NCI-H446 (cell line): ENCODE data around the gene EZH2.
A peak's percentile ranks its signal among the peaks of the same experiment; 100 is the strongest.

Experiments used
- DNase-seq, 2 experiments: peaks; one replicate each; lab custom pipeline; 2025; lab: John Stamatoyannopoulos, UW

Gene EZH2

DNA sequence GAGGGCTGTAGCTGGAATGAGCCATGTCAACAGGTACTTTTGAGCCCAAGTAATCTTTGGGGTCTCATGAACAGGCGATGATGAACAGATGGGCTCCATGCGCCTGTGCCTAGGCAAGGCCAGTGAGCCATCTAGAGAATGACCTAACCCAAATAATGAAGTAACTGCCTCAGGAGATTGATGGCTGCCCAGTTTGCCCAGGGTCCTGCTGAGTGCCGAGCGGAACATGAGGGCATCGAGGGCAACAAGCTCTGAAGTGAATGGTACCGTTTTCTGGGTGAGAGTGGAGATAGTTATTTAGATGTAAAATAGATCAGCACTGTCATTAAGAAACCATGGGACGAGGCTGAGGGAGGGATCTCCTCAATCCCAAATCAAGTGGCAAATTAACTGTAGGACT is 77.9 kb downstream of the EZH2 start:
- no peak for DNase-seq

DNA sequence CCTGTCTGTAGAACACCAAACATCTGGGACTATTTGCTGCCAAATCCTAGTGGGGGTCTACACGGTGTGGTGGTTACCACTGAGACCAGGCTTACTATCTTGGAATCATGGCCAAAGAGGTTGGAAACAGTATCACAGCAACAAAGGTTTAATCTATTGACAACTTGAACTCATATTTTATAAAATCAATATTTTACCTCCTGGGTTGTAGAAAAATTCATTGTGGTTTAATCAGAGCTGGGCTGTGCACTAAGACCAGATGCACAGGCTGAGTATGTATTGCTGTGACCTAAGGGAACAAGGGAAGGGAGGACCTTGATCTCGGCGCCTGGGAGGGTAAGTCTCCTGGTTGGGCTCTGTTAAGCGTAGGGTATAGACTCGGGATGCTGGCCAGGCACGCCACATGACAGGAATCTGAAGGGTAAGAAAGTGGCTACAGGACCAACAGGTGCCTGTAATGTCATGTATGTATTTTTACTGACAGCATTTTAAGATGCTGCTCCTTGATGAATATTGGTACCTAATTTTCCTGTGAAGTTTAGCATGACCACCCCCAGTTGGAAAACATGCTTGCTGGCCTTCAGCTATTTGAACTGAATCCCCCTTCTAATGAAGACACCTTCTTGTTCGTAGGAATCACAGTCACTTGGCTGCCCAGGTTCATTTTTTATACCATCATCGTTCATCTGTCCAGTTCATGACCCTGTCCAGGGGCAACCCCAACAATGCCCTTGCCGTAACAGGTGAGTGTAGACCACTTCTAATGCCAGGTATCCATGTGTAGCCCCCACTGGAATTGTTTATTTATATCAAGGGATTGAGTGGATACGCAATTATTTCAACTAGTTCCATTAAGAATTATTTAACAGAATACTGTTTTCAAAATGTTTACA is 79.5 kb downstream of the EZH2 start:
- DNase-seq, result no peak

DNA sequence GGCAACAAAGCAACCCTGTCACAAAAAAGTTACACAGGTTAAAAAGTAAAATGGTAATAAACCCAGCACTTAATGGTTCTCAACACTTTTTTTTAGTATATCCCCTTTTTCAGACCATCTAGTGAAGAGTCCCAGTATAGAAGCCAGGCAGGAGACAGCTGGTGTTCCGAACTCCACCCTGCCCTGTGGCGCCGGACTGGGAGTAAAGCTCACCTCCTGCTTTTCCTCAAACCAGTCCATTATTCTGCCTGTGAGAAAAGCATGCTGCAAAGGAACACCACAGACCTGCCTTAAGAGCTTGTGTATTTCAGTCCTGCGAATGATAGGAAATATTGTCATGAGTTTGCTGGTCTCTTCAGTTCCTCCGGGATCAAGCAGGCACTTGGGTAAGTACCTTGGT is 81.0 kb downstream of the EZH2 start:
- no peak for DNase-seq

DNA sequence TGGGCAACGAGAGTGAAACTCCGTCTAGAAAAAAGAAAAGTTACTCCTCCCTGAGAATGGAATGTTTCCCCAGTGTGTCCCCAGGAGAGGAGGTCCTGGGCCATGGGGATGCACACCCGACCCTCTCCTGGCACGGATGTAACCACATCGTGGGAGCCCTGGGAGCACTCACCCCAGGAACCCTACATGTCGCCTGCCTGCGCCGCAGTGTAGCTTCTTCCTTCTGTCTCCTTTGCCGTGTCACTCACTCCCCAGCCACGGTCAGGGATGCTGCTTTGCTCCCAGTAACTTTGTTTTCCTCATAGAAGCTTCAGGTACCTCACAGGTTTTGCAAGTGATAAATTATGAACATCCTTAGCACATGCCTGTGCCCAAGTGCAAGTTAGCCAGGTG is 82.0 kb downstream of the EZH2 start:
- no peak for DNase-seq

DNA sequence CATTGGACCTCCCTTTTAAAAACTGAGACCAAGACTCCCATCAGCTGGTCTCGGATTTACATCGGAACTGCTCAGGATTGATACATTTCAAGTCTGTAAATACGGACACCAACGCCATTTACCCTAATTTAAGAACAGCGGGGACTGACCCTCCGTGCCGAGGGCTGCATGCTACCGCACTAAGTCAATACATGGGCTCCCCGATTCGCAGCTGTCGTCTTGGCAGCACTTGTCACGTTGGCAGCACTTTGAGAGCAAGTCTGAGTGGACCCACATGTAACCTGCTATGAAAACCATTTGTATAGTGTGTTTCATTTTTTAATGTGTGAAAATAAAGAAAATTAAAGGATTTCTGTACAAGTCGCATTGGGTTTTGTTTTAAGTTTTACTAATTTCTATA is 83.4 kb downstream of the EZH2 start:
- DNase-seq, result no peak

DNA sequence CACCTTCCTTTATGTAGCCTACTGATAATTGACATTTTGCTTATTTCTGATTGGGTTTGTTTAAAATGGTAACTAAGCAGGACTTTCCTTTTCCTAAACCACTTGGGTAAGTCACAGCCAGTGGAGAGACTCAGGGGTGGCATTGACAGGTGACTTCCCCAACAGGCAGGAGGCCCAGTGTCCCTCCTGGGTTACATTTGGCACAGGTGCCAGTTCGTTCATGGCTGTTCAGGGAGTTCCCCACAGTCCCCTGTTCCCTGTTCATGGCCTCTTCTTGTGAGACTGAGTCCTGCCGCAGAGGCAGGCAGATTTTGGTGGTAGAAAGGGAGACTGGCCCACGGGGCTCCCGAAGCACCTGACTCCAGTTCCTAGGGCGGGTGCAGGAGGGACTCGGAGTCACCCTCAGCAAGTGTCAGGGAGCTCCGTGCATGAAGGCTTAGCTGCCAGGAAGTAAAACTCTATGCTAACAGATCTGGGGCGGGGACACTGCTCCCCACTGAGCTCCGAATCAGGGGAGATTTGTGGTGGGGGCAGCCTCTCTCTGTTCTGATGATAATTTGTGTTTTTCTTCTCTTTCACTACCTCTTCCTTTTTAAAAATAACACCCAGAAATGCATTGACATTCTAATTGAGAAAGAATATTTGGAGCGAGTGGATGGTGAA is 84.1 kb downstream of the EZH2 start:
- no peak for DNase-seq

DNA sequence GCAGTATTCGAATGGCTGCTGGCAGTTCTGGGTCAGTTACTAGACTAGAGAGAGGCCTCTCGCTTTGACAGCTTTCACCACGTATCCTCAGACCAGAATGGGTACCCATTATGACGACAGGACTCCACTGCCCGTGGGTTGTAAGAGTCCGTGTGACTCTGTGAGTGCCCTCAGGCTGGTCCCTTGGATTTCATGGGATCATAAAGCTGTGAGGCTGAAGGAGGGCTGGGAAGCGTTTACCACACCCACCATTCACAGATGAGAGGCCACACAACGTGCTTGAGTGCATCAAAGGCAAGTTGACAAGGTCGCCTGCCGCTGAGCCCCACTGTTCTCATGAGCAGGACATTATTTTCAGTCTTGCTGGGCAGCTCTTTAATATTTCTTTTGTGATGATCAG is 87.2 kb downstream of the EZH2 start:
- no peak for DNase-seq

DNA sequence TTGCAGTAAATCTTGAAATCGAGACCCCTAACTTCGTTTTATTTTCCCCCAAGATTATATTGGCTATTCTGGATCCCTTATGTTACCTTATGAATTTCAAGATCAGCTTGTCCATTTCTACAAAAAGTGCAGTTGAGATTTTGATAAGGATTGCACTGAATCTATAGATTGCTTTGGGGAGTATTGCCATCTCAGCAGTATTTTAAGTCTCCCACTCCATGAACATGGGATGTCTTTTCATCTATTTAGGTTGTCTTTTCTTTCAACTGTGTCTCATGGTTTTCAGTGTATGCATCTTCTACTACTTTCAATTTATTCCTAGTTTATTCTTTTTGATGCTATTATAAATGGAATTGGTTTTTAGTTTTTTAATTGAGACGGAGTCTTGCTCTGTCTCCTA is 89.6 kb downstream of the EZH2 start:
- no peak for DNase-seq

DNA sequence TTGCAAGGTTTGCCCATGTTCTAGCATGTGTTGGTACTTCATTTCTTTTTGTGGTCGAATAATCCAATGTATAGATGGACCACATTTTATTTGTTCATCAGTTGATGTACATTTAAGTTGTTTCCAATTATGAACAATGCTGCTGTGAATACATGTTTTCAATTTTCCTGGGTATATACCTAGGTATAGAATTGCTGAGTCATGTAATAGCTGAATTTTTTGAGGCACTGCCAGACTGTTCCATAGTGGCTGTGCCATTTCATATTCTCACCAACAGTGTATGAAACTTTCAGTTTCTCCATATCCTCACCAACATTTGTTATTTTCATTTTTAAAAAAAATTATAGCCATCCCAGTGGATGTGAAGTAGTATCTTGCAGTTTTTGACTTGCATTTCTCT is 90.5 kb downstream of the EZH2 start:
- no peak for DNase-seq

DNA sequence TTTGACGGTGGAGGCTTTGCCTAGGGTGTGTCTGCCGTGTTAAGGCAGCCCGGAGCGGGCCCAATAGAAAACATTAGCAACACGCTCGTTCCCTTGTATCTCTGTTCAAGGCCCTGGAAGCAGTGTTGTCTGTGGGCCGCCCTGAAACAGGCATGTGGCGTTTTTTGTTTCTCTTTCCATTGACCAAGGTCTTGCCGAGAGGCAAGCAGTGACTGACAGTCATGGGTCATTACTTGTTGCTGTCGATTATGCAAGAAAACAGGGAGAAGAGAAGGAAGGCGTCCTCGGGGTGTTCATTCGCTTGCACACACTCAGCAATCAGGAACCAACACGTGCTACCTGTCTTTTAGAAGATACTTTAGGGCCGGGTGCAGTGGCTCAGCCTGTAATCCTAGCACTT is 92.5 kb downstream of the EZH2 start:
- no peak for DNase-seq

DNA sequence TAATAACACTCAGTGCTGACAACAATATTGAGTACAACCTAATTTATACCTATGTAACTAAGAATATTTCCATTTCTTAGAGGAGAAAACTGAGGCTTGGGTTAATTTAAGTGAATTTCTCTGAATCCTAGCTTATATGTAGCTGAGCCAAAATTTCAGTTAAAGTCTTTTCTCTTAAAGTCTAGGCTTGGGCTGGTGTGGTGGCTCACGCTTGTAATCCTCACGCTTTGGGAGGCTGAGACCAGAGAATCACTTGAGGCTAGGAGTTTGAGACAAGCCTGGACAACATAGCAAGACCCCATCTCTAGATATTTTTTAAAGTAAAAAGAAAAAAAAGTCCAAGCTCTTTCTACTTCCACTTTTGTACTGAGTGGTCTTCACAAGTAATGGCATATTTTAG is 93.2 kb downstream of the EZH2 start:
- no peak for DNase-seq

DNA sequence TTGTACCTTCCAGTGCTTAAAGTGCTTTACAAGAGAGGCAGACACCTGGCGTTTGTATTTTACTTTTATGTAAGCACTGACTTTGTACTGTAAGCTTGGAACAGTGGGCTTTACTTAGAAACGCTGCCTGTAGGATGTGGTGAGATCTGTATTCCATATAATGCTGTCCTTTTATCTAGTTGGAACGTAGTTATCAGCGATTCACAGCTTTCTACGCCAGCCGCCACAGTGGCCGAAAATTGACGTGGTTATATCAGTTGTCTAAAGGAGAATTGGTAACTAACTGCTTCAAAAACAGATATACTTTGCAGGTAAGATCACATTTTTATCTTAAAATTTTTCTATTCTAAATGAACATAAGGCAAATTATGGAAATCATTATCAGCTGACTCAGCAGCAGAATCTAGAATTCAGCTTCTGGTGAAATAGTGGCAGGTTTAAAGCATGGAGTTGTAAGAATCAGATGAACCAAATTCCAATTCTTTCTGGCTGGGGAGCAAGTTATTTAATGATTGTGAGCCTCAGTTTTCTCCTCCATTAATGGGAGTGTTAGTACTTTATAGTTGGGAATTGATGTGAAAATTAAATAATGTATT is 93.9 kb downstream of the EZH2 start:
- DNase-seq, result no peak

DNA sequence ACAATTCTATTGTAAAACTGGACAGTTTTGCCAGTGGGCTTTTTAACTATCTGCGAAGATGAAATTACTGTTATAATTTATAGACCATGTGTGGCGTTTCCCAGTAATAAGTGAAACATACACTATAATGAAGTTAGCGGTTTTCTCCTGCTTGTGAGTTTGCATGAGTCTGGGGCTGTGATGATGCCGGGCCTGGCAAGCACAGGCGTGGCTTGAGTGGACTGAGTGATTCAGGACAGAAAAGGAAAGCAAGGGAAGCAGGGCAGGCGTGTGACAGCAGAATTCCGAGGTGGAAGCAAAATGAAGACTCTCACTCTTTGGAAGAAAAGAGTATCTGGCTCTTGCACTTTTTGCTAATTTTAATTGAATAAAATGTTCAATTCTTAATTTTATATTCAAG is 94.9 kb downstream of the EZH2 start:
- DNase-seq, result no peak

DNA sequence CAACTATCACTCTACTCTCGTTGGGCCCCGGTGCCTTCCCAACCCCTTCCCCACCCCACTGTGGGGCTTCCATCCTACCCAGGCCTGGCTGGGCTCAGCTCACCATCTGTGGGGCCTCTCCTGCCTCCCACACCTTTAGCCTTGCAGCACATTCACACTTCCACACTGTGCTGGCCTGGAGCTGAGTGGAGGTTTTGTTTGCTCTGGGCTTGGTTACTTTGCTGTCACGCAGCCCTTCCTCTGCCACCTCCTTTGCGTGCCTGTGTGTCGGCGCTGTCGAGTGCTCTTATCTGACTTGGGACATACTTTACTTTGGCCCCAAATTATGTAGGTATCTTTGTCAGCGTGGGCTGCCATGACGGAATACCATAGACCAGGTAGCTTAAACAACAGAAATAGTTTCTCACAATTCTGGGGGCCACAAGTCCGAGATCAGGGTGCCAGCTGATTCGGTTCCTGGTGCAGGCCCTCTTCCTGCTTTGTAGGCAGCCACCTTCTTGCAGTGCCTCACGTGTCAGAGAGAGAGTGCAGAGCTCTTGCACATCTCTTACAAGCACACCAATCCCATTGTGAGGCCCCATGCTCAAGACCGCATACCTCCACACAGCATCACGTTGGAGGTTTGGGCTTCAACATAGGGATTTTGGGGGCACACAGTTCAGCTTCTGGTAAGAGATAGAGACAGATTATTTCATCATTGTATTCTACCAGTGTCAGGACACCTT is 96.4 kb downstream of the EZH2 start:
- DNase-seq, result no peak

DNA sequence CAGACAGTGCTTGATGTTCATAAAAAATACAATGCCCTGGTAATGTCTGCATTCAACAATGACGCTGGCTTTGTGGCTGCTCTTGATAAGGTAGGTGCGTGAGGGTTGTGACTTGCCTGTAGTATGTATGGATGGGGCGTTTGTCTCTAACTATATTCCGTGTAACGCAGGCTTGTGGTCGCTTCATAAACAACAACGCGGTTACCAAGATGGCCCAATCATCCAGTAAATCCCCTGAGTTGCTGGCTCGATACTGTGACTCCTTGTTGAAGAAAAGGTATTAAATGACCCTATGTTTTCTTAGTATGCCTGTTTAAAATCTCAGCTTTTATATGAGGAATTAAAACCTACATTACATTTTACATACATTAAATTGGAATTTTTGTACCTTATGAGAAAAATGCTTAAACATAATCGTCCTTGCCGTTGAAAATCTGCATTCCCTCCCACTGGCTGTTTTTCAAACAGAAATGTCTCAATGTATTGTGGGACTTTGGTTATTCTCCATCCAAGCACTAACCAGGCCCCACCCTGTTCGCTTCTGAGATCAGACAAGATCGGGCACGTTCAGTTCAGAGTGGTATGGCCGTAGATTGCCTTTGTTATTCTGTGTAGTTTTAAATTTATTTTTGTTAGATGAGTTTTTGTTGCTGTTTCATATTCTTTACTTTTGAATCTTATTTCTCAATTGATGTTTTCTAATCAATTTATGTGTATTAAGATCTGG is 100.1 kb downstream of the EZH2 start:
- no peak for DNase-seq

DNA sequence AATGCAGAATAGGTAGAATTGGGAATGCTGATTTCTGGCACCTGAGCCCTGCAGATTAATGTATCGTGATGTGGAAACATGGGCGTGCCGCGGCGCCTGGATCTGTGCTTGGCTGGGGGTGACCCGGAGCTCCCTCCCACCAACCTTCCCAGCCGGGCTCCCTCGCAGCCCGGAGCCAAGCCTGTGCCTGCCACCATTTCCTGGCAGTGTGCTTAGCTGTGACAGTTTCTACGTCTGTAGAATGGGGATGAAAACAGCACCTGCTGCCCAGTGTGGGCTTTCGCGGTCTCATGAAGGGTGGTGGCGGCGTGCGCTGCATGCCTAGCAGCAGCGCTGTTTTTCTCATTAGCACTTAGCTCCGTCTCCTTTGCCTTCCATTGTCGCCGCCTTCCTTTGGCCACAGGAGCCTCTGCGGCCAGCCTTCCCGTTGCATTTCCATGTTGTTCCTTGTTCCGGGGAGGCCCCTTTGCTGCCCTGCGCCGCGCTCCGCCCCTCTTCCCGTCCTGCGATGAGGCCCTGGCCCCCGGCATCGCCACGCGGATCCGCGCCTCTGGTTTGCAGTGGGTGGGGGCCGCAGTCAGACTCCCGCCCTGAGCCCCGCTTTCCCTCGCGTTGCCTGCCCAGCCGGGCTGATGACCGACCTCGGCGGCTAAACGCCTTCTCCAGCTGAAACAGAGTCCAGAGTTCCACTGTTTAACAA is 101.2 kb downstream of the EZH2 start:
- no peak for DNase-seq

DNA sequence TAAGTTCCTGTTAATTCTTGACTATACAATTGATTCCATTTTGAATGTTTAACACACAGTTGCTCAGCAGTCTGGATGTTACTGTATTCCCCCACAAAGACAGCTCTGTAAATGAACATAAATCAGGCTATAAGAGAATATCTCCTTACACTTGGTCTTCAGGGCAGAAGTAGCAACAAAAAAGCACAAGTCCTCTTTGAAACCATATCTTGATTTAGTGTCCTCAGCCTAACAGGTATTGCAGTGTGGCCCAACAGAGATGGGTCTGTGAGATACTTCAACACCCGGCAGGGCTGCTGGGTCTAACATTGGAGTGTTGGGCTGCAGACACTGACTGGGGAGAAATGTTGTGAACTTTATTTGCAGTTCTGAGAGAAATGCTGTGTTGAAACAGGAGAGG is 109.6 kb downstream of the EZH2 start:
- no peak for DNase-seq

DNA sequence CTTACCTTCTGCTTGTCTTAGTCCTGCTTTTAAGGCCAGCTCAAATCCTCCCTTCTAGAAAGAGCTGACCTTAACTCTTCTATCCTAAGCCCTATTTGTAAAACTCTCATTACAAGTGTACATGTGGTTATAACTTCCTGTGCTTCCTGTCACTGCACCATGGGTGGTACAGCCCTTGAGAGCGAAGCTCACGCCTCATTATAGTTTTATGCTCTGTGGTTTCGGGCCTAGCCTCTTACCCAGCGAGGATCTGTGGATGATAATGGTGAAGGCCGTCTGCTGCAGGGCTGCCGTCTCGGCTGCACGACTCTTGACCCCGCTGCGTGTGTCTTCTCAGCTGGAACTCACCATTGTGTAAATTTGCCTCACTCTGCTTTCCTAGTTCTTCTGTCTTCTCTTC is 110.8 kb downstream of the EZH2 start:
- DNase-seq, result no peak

DNA sequence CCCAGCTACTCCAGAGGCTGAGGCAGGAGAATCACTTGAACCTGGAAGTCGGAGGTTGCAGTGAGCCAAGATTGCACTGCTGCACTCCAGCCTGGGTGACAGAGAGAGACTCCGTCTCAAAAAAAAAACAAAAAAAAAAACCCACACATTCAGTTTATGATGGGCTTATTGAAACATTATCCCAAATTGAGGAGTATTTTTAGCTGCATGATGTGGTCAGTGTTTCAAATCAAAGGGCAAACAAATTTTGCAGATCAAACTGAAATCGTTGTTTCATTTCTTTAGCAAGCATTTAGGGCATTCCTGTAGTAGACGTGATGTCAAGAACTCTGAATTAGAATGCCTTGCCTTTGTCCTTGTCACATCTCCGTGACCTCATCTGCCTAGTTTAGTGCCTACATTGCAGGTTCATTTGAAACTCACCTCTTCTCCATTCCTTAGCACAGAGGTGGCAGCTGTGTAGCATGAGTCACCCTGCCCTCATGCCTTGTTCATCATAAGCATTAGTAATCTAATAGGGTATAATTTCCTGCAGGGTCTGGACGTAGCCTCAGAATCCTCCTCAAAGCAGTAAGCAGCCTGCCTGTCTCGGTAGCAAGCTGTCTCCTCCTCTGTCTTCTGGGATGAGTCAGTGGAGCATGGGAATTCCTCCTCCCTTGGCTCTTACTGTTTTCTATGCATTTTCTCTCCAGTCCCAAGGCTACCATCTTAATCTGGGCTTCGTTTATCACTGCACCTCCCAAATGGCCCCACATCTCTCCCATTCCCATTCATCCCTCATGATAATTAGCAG is 111.6 kb downstream of the EZH2 start:
- peak in 1 of 2 experiments; percentile 5 for DNase-seq

DNA sequence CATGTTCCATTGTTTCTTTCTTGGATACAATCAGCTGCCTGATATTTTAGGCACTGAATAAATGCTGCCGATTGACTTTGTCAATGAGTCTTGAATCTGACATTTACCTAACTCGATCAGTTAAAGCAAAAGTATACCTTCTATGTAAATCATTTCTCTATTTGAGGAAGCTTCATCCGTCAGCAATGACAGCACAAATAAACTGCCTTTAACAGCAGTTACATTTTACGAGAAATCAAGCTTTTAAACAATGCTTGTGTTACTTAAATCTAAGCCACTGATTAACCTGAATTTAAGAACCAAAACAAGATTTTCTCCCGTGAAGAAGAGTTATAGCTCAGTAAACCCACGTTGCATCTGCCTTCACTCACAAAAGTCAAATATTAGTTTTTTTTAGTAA is 114.1 kb downstream of the EZH2 start:
- DNase-seq, result no peak

DNA sequence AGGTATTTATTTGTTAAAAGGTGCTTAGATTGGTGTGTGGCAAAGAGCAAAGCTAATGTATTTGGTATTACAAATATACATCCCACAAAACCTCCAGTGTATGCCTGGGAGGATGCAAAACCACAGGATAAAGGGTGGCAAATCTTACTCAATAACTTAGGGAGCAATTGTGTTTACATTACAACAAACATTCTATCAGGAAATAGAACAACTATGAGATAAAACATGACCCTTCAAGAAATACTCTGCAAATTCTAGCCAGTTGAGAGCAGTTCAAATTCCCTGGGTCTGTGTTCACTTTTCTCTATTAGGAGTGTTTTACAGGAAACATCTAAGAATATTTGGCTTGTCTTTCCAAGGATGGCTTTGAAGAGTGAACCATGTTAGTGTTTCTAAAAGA is 120.5 kb downstream of the EZH2 start:
- no peak for DNase-seq
